RWPE1 (cell line): Measurements from ENCODE around the gene CD84.
"Not testable (repeated sequence)": the region's sequence is repeated elsewhere in the genome, so short reads cannot be mapped to it uniquely, and the experiment has no call there.

ENCODE experiments used
- CTCF ChIA-PET: fragments of 350-600 bp; sonication (Branson Sonifier 250); formaldehyde crosslinking; extraction: SDS; loops from one replicate; lab custom pipeline; 2021; lab: Yijun Ruan, JAX
- POLR2A ChIA-PET: fragments of 400-600 bp; formaldehyde crosslinking; extraction: SDS; loops from one replicate; lab custom pipeline; 2020; ENCODE audit warnings: antibody characterized with exemption; ENCODE audit not compliant: low non-redundant PET; lab: Yijun Ruan, JAX
- DNase-seq: peaks from one replicate; pipeline ENCODE4 v3.0.0; 2012; ENCODE audit warnings: low spot score
- H3K27ac ChIP-seq: fragments of 450-650 bp; 2 replicates; pipeline ENCODE4 v1.5.1; 2017
- CTCF ChIP-seq: fragments of 450-650 bp; conservative IDR thresholded peaks from 2 replicates; pipeline ENCODE4 v1.5.1; 2017; ENCODE audit warnings: low read depth, mild to moderate bottlenecking

Gene CD84

GRCh38 chr1:160500321-160500990 is 78.8 kb downstream of the CD84 start:
- POLR2A ChIA-PET, result interaction anchor here (0.6 kb wide), 1 partner anchor 30 kb away, joined by 4 read pairs; no protein-coding TSS in a partner anchor
- no peak overlapping the region for H3K27ac ChIP-seq
- CTCF ChIA-PET, result no interaction called here
- no peak for DNase-seq
- no peak for TF ChIP-seq CTCF

- ChIA-PET CTCF (no interaction called here), POLR2A (no interaction called here)
- no peak for TF ChIP-seq CTCF
- H3K27ac ChIP-seq, result no peak overlapping the region
- DNase-seq, result no peak
Measured at GRCh38 chr1:160499631-160500030, 79.7 kb downstream of the CD84 start.

- H3K27ac ChIP-seq, POLR2A ChIA-PET, DNase-seq, CTCF ChIA-PET: not testable (repeated sequence)
Measured at GRCh38 chr1:160498301-160499065, 80.8 kb downstream of the CD84 start.

- ChIA-PET CTCF (no interaction called here), POLR2A (no interaction called here)
- H3K27ac ChIP-seq, result no peak overlapping the region
- no peak for DNase-seq
- TF ChIP-seq CTCF, result no peak
Measured at GRCh38 chr1:160496334-160496733, 83.0 kb downstream of the CD84 start.

- no peak for DNase-seq
- ChIA-PET CTCF (interaction anchor here (0.7 kb wide), 1 partner anchor 215 kb away, joined by 3 read pairs; no protein-coding TSS in a partner anchor), POLR2A (no interaction called here)
- H3K27ac ChIP-seq, result no peak overlapping the region
- no peak for TF ChIP-seq CTCF
Measured at GRCh38 chr1:160494620-160495019, 84.7 kb downstream of the CD84 start.

- ChIA-PET POLR2A (no interaction called here), CTCF (no interaction called here)
- H3K27ac ChIP-seq, result no peak overlapping the region
Measured at GRCh38 chr1:160492617-160493016, 86.7 kb downstream of the CD84 start.

More at GRCh38 chr1:160492617-160493016, 86.7 kb downstream of the CD84 start:
- DNase-seq, result no peak
- no peak for TF ChIP-seq CTCF
